Fibroblast of mammary gland (primary cell): Measurements from ENCODE around the gene USP34.
"Not testable (repeated sequence)": the region's sequence is repeated elsewhere in the genome, so short reads cannot be mapped to it uniquely, and the experiment has no call there.

Experiments used
- DNase-seq: peaks from one replicate; pipeline ENCODE4 v3.0.0-alpha.2; 2010; ENCODE audit warnings: low read depth
- H3K4me3 ChIP-seq: 2 replicates; pipeline ENCODE4 v1.5.1; 2011; ENCODE audit warnings: low read depth, mild to moderate bottlenecking, low read length, moderate library complexity; ENCODE audit not compliant: control insufficient read depth
- CTCF ChIP-seq: conservative IDR thresholded peaks from 2 replicates; pipeline ENCODE4 v1.5.1; 2011; ENCODE audit warnings: low read depth, low read length, inconsistent platforms; ENCODE audit not compliant: control insufficient read depth, insufficient read depth

The USP34 gene

DNA sequence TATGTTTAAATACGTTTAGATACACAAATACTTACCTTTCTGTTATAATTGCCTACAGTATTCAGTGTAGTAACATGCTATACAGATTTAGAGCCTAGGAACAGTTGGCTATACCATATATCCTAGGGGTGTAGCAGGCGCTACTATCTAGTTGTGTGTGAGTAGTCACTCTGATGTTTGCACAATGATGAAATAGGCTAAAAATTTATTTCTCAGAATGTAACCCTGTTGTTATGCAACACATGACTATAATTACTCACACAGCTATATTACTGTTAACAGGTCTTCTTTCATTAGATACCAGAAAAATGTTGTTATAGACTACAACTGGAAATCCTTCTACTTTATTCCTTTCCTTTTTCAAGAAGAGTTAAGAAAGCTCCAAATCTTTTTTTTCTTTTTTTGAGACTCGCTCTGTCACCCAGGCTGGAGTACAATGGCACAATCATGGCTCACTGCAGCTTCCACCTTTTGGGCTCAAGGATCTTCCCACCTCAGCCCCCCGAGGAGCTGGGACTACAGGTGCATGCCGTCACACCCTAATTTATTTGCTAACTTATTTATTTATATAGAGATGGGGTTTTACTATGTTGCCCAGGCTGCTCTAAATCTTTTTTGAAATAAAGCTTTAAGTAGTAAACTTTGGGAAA lies 260.4 kb downstream of the USP34 start:
- peak; percentile 81 for DNase-seq
- TF ChIP-seq CTCF: no peak

DNA sequence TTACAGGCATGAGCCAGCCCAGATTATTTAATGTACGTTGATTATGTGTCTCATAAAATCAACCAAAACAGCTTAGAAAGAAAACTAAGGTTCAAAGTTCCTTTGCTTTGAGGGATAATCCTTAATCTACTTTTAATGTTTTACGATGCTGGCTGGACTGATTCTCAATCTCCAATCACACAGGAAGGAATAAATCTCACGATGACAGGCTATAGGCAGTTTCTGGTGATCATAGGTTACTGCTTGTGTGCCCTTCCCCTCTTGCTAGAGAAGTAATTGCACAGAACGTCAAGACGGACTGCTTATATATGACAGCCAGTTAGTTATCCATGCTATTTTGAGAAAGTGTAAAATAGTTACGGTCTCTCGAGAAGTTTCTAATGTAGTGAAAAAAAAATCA lies 265.8 kb downstream of the USP34 start:
- DNase-seq: no peak
- H3K4me3 ChIP-seq: no peak overlapping the region
- TF ChIP-seq CTCF: no peak

More for the DNA sequence above, 260.4 kb downstream of the USP34 start:
- no peak overlapping the region for H3K4me3 ChIP-seq

DNA sequence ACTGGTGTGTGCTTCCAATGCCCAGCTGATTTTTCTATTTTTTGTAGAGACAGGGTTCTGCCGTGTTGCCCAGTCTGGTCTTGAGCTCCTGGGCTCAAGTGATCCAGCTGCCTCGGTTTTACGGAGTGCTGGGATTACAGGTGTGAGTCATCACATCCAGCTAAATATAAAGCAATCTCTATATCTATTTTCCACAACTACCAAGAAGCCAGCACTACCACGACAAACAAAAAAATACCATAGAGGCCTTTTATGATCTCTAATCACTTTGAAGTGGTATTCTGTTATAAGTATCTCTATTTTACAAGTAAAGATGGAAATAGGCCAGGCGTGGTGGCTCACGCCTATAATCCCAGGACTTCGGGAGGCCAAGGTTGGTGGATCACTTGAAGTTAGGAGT lies 274.2 kb downstream of the USP34 start:
- DNase-seq: no peak
- no peak for TF ChIP-seq CTCF

GRCh38 chr2:61194646-61195045 lies 276.2 kb downstream of the USP34 start:
- not testable (repeated sequence) for H3K4me3 ChIP-seq, DNase-seq

More for the DNA sequence above, 274.2 kb downstream of the USP34 start:
- no peak overlapping the region for H3K4me3 ChIP-seq

- no peak overlapping the region for H3K4me3 ChIP-seq
- TF ChIP-seq CTCF: no peak
- peak; percentile 53 for DNase-seq
Measured at GRCh38 chr2:61193670-61194561, 277.0 kb downstream of the USP34 start.

- TF ChIP-seq CTCF: no peak
- H3K4me3 ChIP-seq: no peak overlapping the region
- no peak for DNase-seq
Measured at GRCh38 chr2:61187085-61187484, 283.8 kb downstream of the USP34 start.

GRCh38 chr2:61185231-61185728 lies 285.6 kb downstream of the USP34 start:
- no peak overlapping the region for H3K4me3 ChIP-seq
- no peak for DNase-seq
- TF ChIP-seq CTCF: no peak
